Adrenal gland (tissue), 12 donors: ENCODE data around the gene COCH. TPM values are rescaled to one million over a fixed set of nuclear protein-coding genes. Genes with fewer than 3 reads are reported as not detected.

Experiments
- DNase-seq, 7 donors: peaks; one replicate each; pipeline ENCODE4 v3.0.0-alpha.2; 2019 to 2020
- H3K27ac ChIP-seq, 5 donors: fragments of 200-600 bp; sonication (generic) in 4 of 5; 1 replicate in 3 of 5; 2 replicates in 2 of 5; pipeline versions ENCODE4 v1.5.1 to v1.8.0; 2016 to 2020; ENCODE audit warnings: mild to moderate bottlenecking in 1 of 5
- H3K27me3 ChIP-seq: fragments of 200-600 bp; 2 replicates; pipeline ENCODE4 v1.8.0; 2021
- H3K36me3 ChIP-seq, 2 donors: fragments of 200-600 bp; replicated peaks in 1 of 2; 1 replicate in 1 of 2; 2 replicates in 1 of 2; pipeline versions ENCODE4 v1.5.1 to v1.8.0; 2018 to 2022
- H3K4me1 ChIP-seq, 2 donors: fragments of 200-600 bp; replicated peaks in 1 of 2; 1 replicate in 1 of 2; 2 replicates in 1 of 2; pipeline versions ENCODE4 v1.5.1 to v1.8.0; 2018 to 2021
- H3K4me3 ChIP-seq, 4 donors: fragments of 200-600 bp; sonication (generic) in 3 of 4; one replicate each; pipeline ENCODE4 v1.5.1; 2016 to 2018
- H3K9me3 ChIP-seq, 3 donors: fragments of 200-600 bp; sonication (generic) in 1 of 3; replicated peaks in 1 of 3; 1 replicate in 2 of 3; 2 replicates in 1 of 3; pipeline versions ENCODE4 v1.5.1 to v1.8.0; 2016 to 2021
- CTCF ChIP-seq, 6 experiments: fragments of 450-650 bp in 4 of 6; fragments of 200-600 bp in 2 of 6; sonication (generic) in 1 of 6; IDR thresholded peaks; 1 replicate in 5 of 6; 2 replicates in 1 of 6; pipeline versions ENCODE4 v1.5.1 to v1.8.0; 2016 to 2021; ENCODE audit warnings: antibody characterized with exemption in 6 of 6, mild to moderate bottlenecking in 2 of 6, moderate library complexity in 1 of 6
- POLR2A ChIP-seq, 2 donors: fragments of 450-650 bp; IDR thresholded peaks; one replicate each; pipeline ENCODE4 v1.6.1; 2017; ENCODE audit warnings: antibody characterized with exemption in 2 of 2, mild to moderate bottlenecking in 2 of 2, moderate library complexity in 1 of 2
- WGBS, 4 donors: extraction: QIAGEN DNeasy Blood & Tissue Kit in 2 of 4; methylation state at CpG; one replicate each; pipeline versions ENCODE4 v1.1.5 to v1.1.7; 2013 to 2017; 5-methylcytosine and 5-hydroxymethylcytosine counted together
- intact Hi-C, 2 donors: fragments of 100-400 bp; cut with DNase I; formaldehyde crosslinking; loops; one replicate each; pipeline versions ENCODE4 v1.14.1 to v1.15.0; 2022 to 2023
- polyA plus RNA-seq, 3 donors: library from polyadenylated mRNA; stranded (reverse); fragments of 200-250 nt in 2 of 3; fragments of 350-450 nt in 1 of 3; fragmentation: Illumina TruSeq in 1 of 3; extraction: RNeasy Lipid Tissue Mini Kit (QIAGEN cat#74804) in 1 of 3; gene quantifications; one replicate each; pipeline ENCODE4 v1.2.3, GENCODE V29; 2013 to 2014
- total RNA-seq, 9 donors: library from RNA; depleted of rRNA in 4 of 9; stranded (reverse); fragments of >200 nt in 4 of 9; fragments of 120-200 nt in 1 of 9; fragmentation: NEBNext Ultra II Directional in 1 of 9; extraction: Animal tissue kit (Norgen Biotek cat#: 25700) in 1 of 9; gene quantifications; one replicate each; pipeline versions ENCODE4 v1.1.0 to v1.2.4, GENCODE V29; 2013 to 2023
- donor health status: healthy with polysubstance abuse.
- donor health status: Bipolar disorder and iron deficiency.
- donor health status: DM: yes; HTN: yes; CAD: no.
- donor health status: DM: no; HTN: no; CAD: no.
- donor health status: DM: no; HTN: no; CAD: no.
- donor health status: DM: yes; HTN: yes; CAD: no.

COCH gene
- total and polyA plus RNA-seq, 12 donors: 0.42 to 8.4 (median 3.0) TPM

- no peak for TF ChIP-seq CTCF (IDR thresholded peaks at IDR 0.05)
- TF ChIP-seq POLR2A (IDR thresholded peaks at IDR 0.05): no peak
- Histone ChIP-seq H3K27me3 (no peaks in the 10 kb centered on the region), H3K9me3 (no peaks in the 10 kb centered on the region), H3K4me3 (no peak overlapping the region), H3K4me1 (peaks cover 4 to 5% of the 10 kb centered on the region in 2 donors), H3K27ac (no peak overlapping the region), H3K36me3 (peaks cover 0 to 4% of the 10 kb centered on the region in 2 donors)
- 91 to 97% (median 96%) methylated on average over 2 of the region's 2 CpGs for WGBS, 4 donors
- no peak for DNase-seq
- intact Hi-C loops: no loop called here
Observed at GRCh38 chr14:30903285-30904124, 29.1 kb downstream of the COCH start.

- DNase-seq: no peak
- Histone ChIP-seq H3K4me3 (no peak overlapping the region), H3K4me1 (peaks cover 4 to 5% of the 10 kb centered on the region in 2 donors), H3K36me3 (peaks cover 0 to 9% of the 10 kb centered on the region in 2 donors), H3K27ac (no peak overlapping the region), H3K9me3 (no peaks in the 10 kb centered on the region), H3K27me3 (no peaks in the 10 kb centered on the region)
- no peak for TF ChIP-seq POLR2A (IDR thresholded peaks at IDR 0.05)
- TF ChIP-seq CTCF (IDR thresholded peaks at IDR 0.05): peak in 4 of 6 experiments; percentile 26 to 37 (median 36)
- intact Hi-C loops: no loop called here
Observed at GRCh38 chr14:30906752-30907658, 32.6 kb downstream of the COCH start.

GRCh38 chr14:30907659-30908057 is 33.3 kb downstream of the COCH start:
- 93 to 100% (median 97%) methylated on average over 1 of the region's 1 CpG for WGBS, 4 donors
- intact Hi-C loops: no loop called here

More at GRCh38 chr14:30907659-30908057, 33.3 kb downstream of the COCH start:
- Histone ChIP-seq H3K27ac (no peak overlapping the region), H3K4me1 (peaks cover 4 to 5% of the 10 kb centered on the region in 2 donors), H3K9me3 (no peaks in the 10 kb centered on the region), H3K4me3 (no peak overlapping the region), H3K36me3 (peaks cover 0 to 10% of the 10 kb centered on the region in 2 donors), H3K27me3 (no peaks in the 10 kb centered on the region)
- TF ChIP-seq POLR2A (IDR thresholded peaks at IDR 0.05) (no peak), CTCF (IDR thresholded peaks at IDR 0.05) (no peak)
- no peak for DNase-seq
